ENCODE measurements around the gene DHX58.

- TF ChIP-seq CTCF (IDR thresholded peaks at IDR 0.05; ENCODE audit: low read depth, low read length, missing input control) (no peak), MAX (IDR thresholded peaks at IDR 0.05) (no peak), GABPA (IDR thresholded peaks at IDR 0.05 in 1 of 2, conservative IDR thresholded peaks at IDR 0.05 in 1 of 2) (no peak), YY1 (IDR thresholded peaks at IDR 0.05) (no peak)
Measured at GRCh38 chr17:42087736-42088705, 24.5 kb downstream of the DHX58 start.
